OCI-LY7 (cell line): ENCODE measurements around the gene CAMK1G. TPM values are rescaled to one million over a fixed set of nuclear protein-coding genes. Genes with fewer than 3 reads are reported as not detected.

Experiments used
- BruUV-seq: library from RNA; stranded (reverse); fragments of 400-500 nt; replicated peaks from 2 replicates; lab custom pipeline; 2021; lab: Mats Ljungman, UMichigan
- CTCF ChIA-PET: fragments of 300-600 bp; sonication (Branson Sonifier 250); formaldehyde crosslinking; loops from one replicate; lab custom pipeline; 2022; ENCODE audit warnings: antibody characterized with exemption; ENCODE audit not compliant: unreplicated experiment; lab: Charles Lee
- POLR2A ChIA-PET: fragments of 300-600 bp; sonication (Branson Sonifier 250); formaldehyde crosslinking; loops from one replicate; lab custom pipeline; 2022; ENCODE audit warnings: antibody characterized with exemption; lab: Charles Lee
- DNase-seq: peaks from one replicate; pipeline ENCODE4 v3.0.0-alpha.2; 2015; ENCODE audit warnings: low spot score
- H2AFZ ChIP-seq: fragments of 200-600 bp; sonication (generic), shearing (Covaris generic); 2 replicates; pipeline ENCODE4 v1.6.1; 2014; ENCODE audit warnings: mild to moderate bottlenecking, antibody characterized with exemption, low read length, moderate library complexity
- H3K27ac ChIP-seq: fragments of 200-600 bp; sonication (generic); 2 replicates; pipeline ENCODE4 v1.5.1; 2014; ENCODE audit warnings: mixed run types, low read depth, mild to moderate bottlenecking, moderate library complexity, low read length, inconsistent platforms; ENCODE audit not compliant: poor library complexity, severe bottlenecking
- H3K36me3 ChIP-seq: fragments of 200-600 bp; sonication (generic); 2 replicates; pipeline ENCODE4 v1.6.1; 2014; ENCODE audit warnings: mild to moderate bottlenecking, antibody characterized with exemption, low read length, moderate library complexity, mixed read lengths; ENCODE audit not compliant: insufficient read depth
- H3K4me1 ChIP-seq: fragments of 200-600 bp; sonication (generic); 2 replicates; pipeline ENCODE4 v1.5.1; 2014; ENCODE audit warnings: mild to moderate bottlenecking, low read length; ENCODE audit not compliant: insufficient read depth, poor library complexity, severe bottlenecking
- H3K4me2 ChIP-seq: fragments of 200-600 bp; sonication (generic); 2 replicates; pipeline ENCODE4 v1.6.1; 2014; ENCODE audit warnings: mild to moderate bottlenecking, low read length
- H3K4me3 ChIP-seq: fragments of 200-600 bp; sonication (generic); 2 replicates; pipeline ENCODE4 v1.5.1; 2014; ENCODE audit warnings: mild to moderate bottlenecking, low read depth, low read length; ENCODE audit not compliant: poor library complexity, severe bottlenecking
- H3K79me2 ChIP-seq: fragments of 200-600 bp; sonication (generic); 2 replicates; pipeline ENCODE4 v1.6.1; 2016; ENCODE audit warnings: low read depth, mild to moderate bottlenecking, low read length, moderate library complexity, mixed read lengths; ENCODE audit not compliant: insufficient read depth
- H3K9me2 ChIP-seq: fragments of 200-600 bp; sonication (generic); 2 replicates; pipeline ENCODE4 v1.6.1; 2016; ENCODE audit warnings: mild to moderate bottlenecking, low read length, mixed read lengths; ENCODE audit not compliant: insufficient read depth
- H3K9me3 ChIP-seq: fragments of 200-600 bp; sonication (generic); 2 replicates; pipeline ENCODE4 v1.6.1; 2014; ENCODE audit warnings: mild to moderate bottlenecking, mixed run types, low read length, mixed read lengths
- H4K20me1 ChIP-seq: fragments of 200-600 bp; sonication (generic); 2 replicates; pipeline ENCODE4 v1.6.1; 2014; ENCODE audit warnings: mild to moderate bottlenecking, antibody characterized with exemption, low read length, moderate library complexity, mixed read lengths; ENCODE audit not compliant: insufficient read depth
- CTCF ChIP-seq: fragments of 200-600 bp; sonication (generic); conservative IDR thresholded peaks from 2 replicates; pipeline ENCODE4 v1.5.1; 2014; ENCODE audit warnings: mild to moderate bottlenecking, antibody characterized with exemption, low read length, moderate library complexity, mixed read lengths
- EZH2phosphoT487 ChIP-seq: fragments of 200-600 bp; sonication (generic); IDR thresholded peaks from 2 replicates; pipeline ENCODE4 v1.6.1; 2018; ENCODE audit warnings: low read depth, borderline replicate concordance, mild to moderate bottlenecking, mixed run types, antibody characterized with exemption, low read length, moderate library complexity, mixed read lengths
- intact Hi-C: fragments of 100-400 bp; cut with micrococcal nuclease; formaldehyde crosslinking; loops from one replicate; pipeline ENCODE4 v1.10.0; 2022; ENCODE audit not compliant: unreplicated experiment
- total RNA-seq, 2 experiments: library from RNA; depleted of rRNA in 1 of 2; stranded (reverse); fragments of >200 nt in 1 of 2; shearing (Covaris generic) in 1 of 2; gene quantifications; 2 replicates each; pipeline ENCODE4 v1.2.3, GENCODE V29; 2014 to 2022

Gene CAMK1G
- total RNA-seq, 2 experiments from 2014 or later = not detected

GRCh38 chr1:209576392-209577197, 6.9 kb upstream of the CAMK1G start:
- no peak overlapping the region for H3K4me2 ChIP-seq
- H2AFZ ChIP-seq = no peak overlapping the region
- BruUV-seq = no TSS peak
- CTCF ChIA-PET = interaction anchor here (0.6 kb wide), 1 partner anchor 53 kb away, joined by 3 read pairs; no protein-coding TSS in a partner anchor
- H3K27ac ChIP-seq = no peak overlapping the region
- H4K20me1 ChIP-seq = no peaks in the 10 kb centered on the region
- H3K9me3 ChIP-seq = no peaks in the 10 kb centered on the region
- H3K79me2 ChIP-seq = no peaks in the 10 kb centered on the region
- POLR2A ChIA-PET = no interaction called here
- H3K36me3 ChIP-seq = no peaks in the 10 kb centered on the region
- no peaks in the 10 kb centered on the region for H3K4me1 ChIP-seq
- no peak overlapping the region for H3K4me3 ChIP-seq
- peak; percentile 83 for TF ChIP-seq CTCF
- no peak for TF ChIP-seq EZH2phosphoT487
- intact Hi-C loops = loop anchor here (2.0 to 5.0 kb wide), 3 partner anchors 51 to 171 kb away; no protein-coding TSS in a partner anchor
- H3K9me2 ChIP-seq = no peaks in the 10 kb centered on the region
- peak; percentile 44 for DNase-seq

- no peaks in the 10 kb centered on the region for H3K9me2 ChIP-seq
- no peak overlapping the region for H3K27ac ChIP-seq
- no peaks in the 10 kb centered on the region for H3K36me3 ChIP-seq
- H3K79me2 ChIP-seq = no peaks in the 10 kb centered on the region
- no TSS peak for BruUV-seq
- no peaks in the 10 kb centered on the region for H3K9me3 ChIP-seq
- TF ChIP-seq CTCF (no peak), EZH2phosphoT487 (no peak)
- CTCF ChIA-PET = no interaction called here
- intact Hi-C loops = loop anchor here (2.0 to 5.0 kb wide), 3 partner anchors 50 to 170 kb away; no protein-coding TSS in a partner anchor
- POLR2A ChIA-PET = no interaction called here
- no peak overlapping the region for H3K4me3 ChIP-seq
- H3K4me2 ChIP-seq = no peak overlapping the region
- no peaks in the 10 kb centered on the region for H3K4me1 ChIP-seq
- DNase-seq = no peak
- no peaks in the 10 kb centered on the region for H4K20me1 ChIP-seq
- no peak overlapping the region for H2AFZ ChIP-seq
Observed at GRCh38 chr1:209577346-209577745, 6.2 kb upstream of the CAMK1G start.

GRCh38 chr1:209580577-209580976, 2.9 kb upstream of the CAMK1G start:
- Histone ChIP-seq H3K27ac (no peak overlapping the region), H3K4me1 (no peaks in the 10 kb centered on the region), H3K9me2 (no peaks in the 10 kb centered on the region), H2AFZ (no peak overlapping the region), H3K79me2 (no peaks in the 10 kb centered on the region), H3K4me2 (no peak overlapping the region), H3K9me3 (no peaks in the 10 kb centered on the region), H3K4me3 (no peak overlapping the region), H4K20me1 (no peaks in the 10 kb centered on the region), H3K36me3 (no peaks in the 10 kb centered on the region)
- no peak for DNase-seq
- no TSS peak for BruUV-seq
- ChIA-PET POLR2A (no interaction called here), CTCF (no interaction called here)
- intact Hi-C loops = no loop called here
- no peak for TF ChIP-seq CTCF
- TF ChIP-seq EZH2phosphoT487 = no peak
